Trophoblast cell (in vitro differentiated cells and primary cell): ENCODE measurements around the gene EVA1C.

Experiments used
- DNase-seq, 2 donors: peaks; one replicate each; pipeline ENCODE4 v3.0.0-alpha.2; 2016
- H2AFZ ChIP-seq: 2 replicates; pipeline ENCODE4 v1.6.1; 2013; ENCODE audit warnings: low read length, moderate library complexity, mild to moderate bottlenecking; ENCODE audit not compliant: insufficient read depth, poor library complexity
- H2AK5ac ChIP-seq: 2 replicates; pipeline ENCODE4 v1.6.1; 2013; ENCODE audit warnings: mild to moderate bottlenecking, low read length
- H2BK120ac ChIP-seq: 2 replicates; pipeline ENCODE4 v1.6.1; 2013; ENCODE audit warnings: low read length, mild to moderate bottlenecking, moderate library complexity; ENCODE audit not compliant: insufficient read depth, poor library complexity
- H2BK12ac ChIP-seq: 2 replicates; pipeline ENCODE4 v1.6.1; 2013; ENCODE audit warnings: mild to moderate bottlenecking, low read length, moderate library complexity
- H2BK5ac ChIP-seq: 2 replicates; pipeline ENCODE4 v1.6.1; 2013; ENCODE audit warnings: low read length, low read depth, moderate library complexity, mild to moderate bottlenecking; ENCODE audit not compliant: poor library complexity
- H3K14ac ChIP-seq: 2 replicates; pipeline ENCODE4 v1.6.1; 2013; ENCODE audit warnings: mild to moderate bottlenecking, low read length
- H3K18ac ChIP-seq: 2 replicates; pipeline ENCODE4 v1.6.1; 2013; ENCODE audit warnings: mild to moderate bottlenecking, low read length
- H3K23ac ChIP-seq: 2 replicates; pipeline ENCODE4 v1.6.1; 2013; ENCODE audit warnings: low read length
- H3K27ac ChIP-seq: 2 replicates; pipeline ENCODE4 v1.5.1; 2013; ENCODE audit warnings: low read depth, mild to moderate bottlenecking, inconsistent platforms, low read length, moderate library complexity
- H3K27me3 ChIP-seq: 2 replicates; pipeline ENCODE4 v1.6.1; 2013; ENCODE audit warnings: inconsistent platforms, mild to moderate bottlenecking, low read length, moderate library complexity; ENCODE audit not compliant: insufficient read depth
- H3K36me3 ChIP-seq, 2 experiments: 1 replicate in 1 of 2; 2 replicates in 1 of 2; pipeline ENCODE4 v1.6.1; 2013; ENCODE audit warnings: low read length in 2 of 2, mild to moderate bottlenecking in 2 of 2, moderate library complexity in 1 of 2; ENCODE audit not compliant: insufficient read depth in 2 of 2, control insufficient read depth in 1 of 2
- H3K4ac ChIP-seq: 2 replicates; pipeline ENCODE4 v1.6.1; 2013; ENCODE audit warnings: low read depth, mild to moderate bottlenecking, low read length, moderate library complexity
- H3K4me1 ChIP-seq, 2 experiments: 1 replicate in 1 of 2; 2 replicates in 1 of 2; pipeline ENCODE4 v1.6.1; 2013; ENCODE audit warnings: low read length in 2 of 2, mild to moderate bottlenecking in 2 of 2, moderate library complexity in 1 of 2; ENCODE audit not compliant: insufficient read depth in 2 of 2, control insufficient read depth in 1 of 2
- H3K4me2 ChIP-seq: 2 replicates; pipeline ENCODE4 v1.6.1; 2013; ENCODE audit warnings: inconsistent platforms, mild to moderate bottlenecking, low read length, moderate library complexity
- H3K4me3 ChIP-seq: 2 replicates; pipeline ENCODE4 v1.5.1; 2013; ENCODE audit warnings: mild to moderate bottlenecking, low read depth, low read length, inconsistent platforms
- H3K79me1 ChIP-seq: one replicate; pipeline ENCODE4 v1.6.1; 2013; ENCODE audit warnings: low read length
- H3K79me2 ChIP-seq: 2 replicates; pipeline ENCODE4 v1.6.1; 2013; ENCODE audit warnings: low read length, mild to moderate bottlenecking; ENCODE audit not compliant: control insufficient read depth, insufficient read depth, poor library complexity
- H3K9ac ChIP-seq: 2 replicates; pipeline ENCODE4 v1.6.1; 2013; ENCODE audit warnings: mild to moderate bottlenecking, low read length
- H3K9me3 ChIP-seq: 2 replicates; pipeline ENCODE4 v1.6.1; 2013; ENCODE audit warnings: low read depth, mild to moderate bottlenecking, control low read depth, inconsistent platforms, low read length; ENCODE audit not compliant: insufficient read depth
- H4K12ac ChIP-seq: 2 replicates; pipeline ENCODE4 v1.6.1; 2013; ENCODE audit warnings: low read depth, mild to moderate bottlenecking, low read length, moderate library complexity
- H4K8ac ChIP-seq: 2 replicates; pipeline ENCODE4 v1.6.1; 2013; ENCODE audit warnings: low read depth, mild to moderate bottlenecking, low read length, moderate library complexity
- H4K91ac ChIP-seq: one replicate; pipeline ENCODE4 v1.6.1; 2013; ENCODE audit warnings: low read depth, mild to moderate bottlenecking, low read length, moderate library complexity
- WGBS: extraction: QIAGEN DNeasy Blood & Tissue Kit; methylation state at CpG from one replicate; pipeline ENCODE4 v1.1.7; 2013; ENCODE audit warnings: missing lambda C conversion rate; ENCODE audit not compliant: insufficient read length, insufficient coverage; ENCODE audit errors: extremely low coverage; 5-methylcytosine and 5-hydroxymethylcytosine counted together

EVA1C gene

GRCh38 chr21:32481875-32482408 is 69.4 kb downstream of the EVA1C start:
- Histone ChIP-seq H3K4me2 (no peak overlapping the region), H3K4me1 (no peaks in the 10 kb centered on the region), H3K9me3 (no peaks in the 10 kb centered on the region), H3K18ac (no peak overlapping the region), H3K9ac (no peak overlapping the region), H2AFZ (no peak overlapping the region), H3K36me3 (no peaks in the 10 kb centered on the region), H2AK5ac (no peak overlapping the region), H3K27ac (no peak overlapping the region), H4K91ac (no peak overlapping the region), H2BK5ac (no peak overlapping the region), H2BK12ac (no peak overlapping the region), H3K4me3 (no peak overlapping the region), H3K79me1 (no peaks in the 10 kb centered on the region), H4K8ac (no peak overlapping the region), H3K4ac (no peak overlapping the region), H4K12ac (no peak overlapping the region), H3K14ac (no peak overlapping the region), H3K27me3 (no peaks in the 10 kb centered on the region), H3K79me2 (no peaks in the 10 kb centered on the region), H2BK120ac (no peak overlapping the region), H3K23ac (no peak overlapping the region)
- WGBS: no CpG with 5 or more reads among the region's 9 CpGs
- no peak for DNase-seq

GRCh38 chr21:32482565-32483292 is 70.2 kb downstream of the EVA1C start:
- H3K23ac ChIP-seq: no peak overlapping the region
- no peak overlapping the region for H3K14ac ChIP-seq
- WGBS: no CpG with 5 or more reads among the region's 11 CpGs
- H3K4me2 ChIP-seq: no peak overlapping the region
- H3K79me2 ChIP-seq: no peaks in the 10 kb centered on the region
- no peak overlapping the region for H3K9ac ChIP-seq
- H3K79me1 ChIP-seq: no peaks in the 10 kb centered on the region
- H2BK12ac ChIP-seq: no peak overlapping the region
- DNase-seq: no peak
- no peaks in the 10 kb centered on the region for H3K4me1 ChIP-seq
- no peak overlapping the region for H3K27ac ChIP-seq
- H3K27me3 ChIP-seq: no peaks in the 10 kb centered on the region
- H3K4ac ChIP-seq: no peak overlapping the region
- H2AFZ ChIP-seq: no peak overlapping the region
- no peak overlapping the region for H2BK120ac ChIP-seq
- no peaks in the 10 kb centered on the region for H3K36me3 ChIP-seq
- no peak overlapping the region for H2BK5ac ChIP-seq
- H3K9me3 ChIP-seq: no peaks in the 10 kb centered on the region
- no peak overlapping the region for H2AK5ac ChIP-seq
- H4K91ac ChIP-seq: no peak overlapping the region
- H3K4me3 ChIP-seq: no peak overlapping the region
- H4K8ac ChIP-seq: no peak overlapping the region
- H3K18ac ChIP-seq: no peak overlapping the region
- no peak overlapping the region for H4K12ac ChIP-seq

- Histone ChIP-seq H3K4me2 (no peak overlapping the region), H3K27me3 (no peaks in the 10 kb centered on the region), H3K79me1 (no peaks in the 10 kb centered on the region), H4K8ac (no peak overlapping the region), H3K79me2 (no peaks in the 10 kb centered on the region), H3K23ac (no peak overlapping the region), H3K4me1 (no peaks in the 10 kb centered on the region), H3K36me3 (no peaks in the 10 kb centered on the region), H2AK5ac (no peak overlapping the region), H3K4ac (no peak overlapping the region), H2BK12ac (no peak overlapping the region), H3K27ac (no peak overlapping the region), H4K12ac (no peak overlapping the region), H3K14ac (no peak overlapping the region), H3K4me3 (no peak overlapping the region), H3K18ac (no peak overlapping the region), H3K9me3 (no peaks in the 10 kb centered on the region), H3K9ac (no peak overlapping the region), H2BK120ac (no peak overlapping the region), H2AFZ (no peak overlapping the region), H2BK5ac (no peak overlapping the region), H4K91ac (no peak overlapping the region)
- no CpG with 5 or more reads among the region's 2 CpGs for WGBS
- peak in 1 of 2 donors; percentile 25 for DNase-seq
These were observed 70.7 kb downstream of the EVA1C start for GRCh38 chr21:32483293-32483595.

- Histone ChIP-seq H3K36me3 (no peaks in the 10 kb centered on the region), H3K9me3 (no peaks in the 10 kb centered on the region), H4K8ac (no peak overlapping the region), H3K27me3 (no peaks in the 10 kb centered on the region), H4K12ac (no peak overlapping the region), H2BK5ac (no peak overlapping the region), H3K14ac (no peak overlapping the region), H2AFZ (no peak overlapping the region), H3K4me2 (no peak overlapping the region), H3K23ac (no peak overlapping the region), H3K9ac (no peak overlapping the region), H3K4me3 (no peak overlapping the region), H3K79me2 (no peaks in the 10 kb centered on the region), H2BK120ac (no peak overlapping the region), H2BK12ac (no peak overlapping the region), H3K79me1 (no peaks in the 10 kb centered on the region), H4K91ac (no peak overlapping the region), H3K27ac (no peak overlapping the region), H3K4me1 (no peaks in the 10 kb centered on the region), H2AK5ac (no peak overlapping the region), H3K18ac (no peak overlapping the region), H3K4ac (no peak overlapping the region)
- WGBS: no CpG with 5 or more reads among the region's 16 CpGs
- DNase-seq: no peak
These were observed 72.3 kb downstream of the EVA1C start for GRCh38 chr21:32484706-32485380.
